Endothelial cell (in vitro differentiated cells): ENCODE measurements around the gene MPDU1. TPM values are rescaled to one million over a fixed set of nuclear protein-coding genes. Genes with fewer than 3 reads are reported as not detected.

Experiments
- DNase-seq: peaks from one replicate; pipeline ENCODE4 v3.0.0; 2021; ENCODE audit warnings: low spot score
- H3K27ac Mint-ChIP-seq: one replicate; pipeline ENCODE4 v1.8.0; 2021; ENCODE audit warnings: mixed read lengths, inconsistent platforms; ENCODE audit not compliant: unreplicated experiment
- H3K27me3 Mint-ChIP-seq: one replicate; pipeline ENCODE4 v1.8.0; 2021; ENCODE audit warnings: mild to moderate bottlenecking, moderate library complexity, mixed read lengths, inconsistent platforms; ENCODE audit not compliant: unreplicated experiment
- H3K36me3 Mint-ChIP-seq: one replicate; pipeline ENCODE4 v1.8.0; 2021; ENCODE audit warnings: mild to moderate bottlenecking, low read depth, mixed read lengths, inconsistent platforms; ENCODE audit not compliant: unreplicated experiment
- H3K4me1 Mint-ChIP-seq: one replicate; pipeline ENCODE4 v1.8.0; 2021; ENCODE audit warnings: mild to moderate bottlenecking, mixed read lengths, inconsistent platforms; ENCODE audit not compliant: unreplicated experiment
- H3K4me3 Mint-ChIP-seq: one replicate; pipeline ENCODE4 v1.8.0; 2021; ENCODE audit warnings: mild to moderate bottlenecking, mixed read lengths, inconsistent platforms; ENCODE audit not compliant: unreplicated experiment
- H3K9me3 Mint-ChIP-seq: one replicate; pipeline ENCODE4 v1.8.0; 2021; ENCODE audit warnings: mixed read lengths, inconsistent platforms; ENCODE audit not compliant: unreplicated experiment
- CTCF ChIP-seq: fragments of 200-600 bp; sonication (generic); IDR thresholded peaks from one replicate; pipeline ENCODE4 v1.5.0; 2021; ENCODE audit warnings: antibody characterized with exemption; ENCODE audit not compliant: unreplicated experiment
- total RNA-seq: library from RNA; stranded (reverse); fragmentation: NEBNext Ultra II Directional; extraction: Animal tissue kit (Norgen Biotek cat#: 25700); gene quantifications from one replicate; pipeline ENCODE4 v1.2.1, GENCODE V29; 2021; ENCODE audit not compliant: unreplicated experiment

Gene MPDU1
- total RNA-seq, 1 donor from 2014 or later = 51.8 TPM

- peaks cover 7% of the 10 kb centered on the region for H3K27me3 Mint-ChIP-seq
- H3K27ac Mint-ChIP-seq = no peak overlapping the region
- peak; percentile 80 for TF ChIP-seq CTCF
- no peaks in the 10 kb centered on the region for H3K9me3 Mint-ChIP-seq
- no peak overlapping the region for H3K4me3 Mint-ChIP-seq
- DNase-seq = peak; percentile 82
- peaks cover 34% of the 10 kb centered on the region for H3K36me3 Mint-ChIP-seq
- H3K4me1 Mint-ChIP-seq = peaks cover 6% of the 10 kb centered on the region
Measured at GRCh38 chr17:7589204-7589868, 5.7 kb downstream of the MPDU1 start.

- no peak for TF ChIP-seq CTCF
- H3K36me3 Mint-ChIP-seq = peaks cover 32% of the 10 kb centered on the region
- peaks cover under 1% of the 10 kb centered on the region for H3K4me1 Mint-ChIP-seq
- DNase-seq = no peak
- H3K4me3 Mint-ChIP-seq = peak within 1 kb of the TSS; percentile 82
- peak within 1 kb of the TSS; percentile 52 for H3K27ac Mint-ChIP-seq
- no peaks in the 10 kb centered on the region for H3K9me3 Mint-ChIP-seq
- peaks cover 5% of the 10 kb centered on the region for H3K27me3 Mint-ChIP-seq
Measured at GRCh38 chr17:7589891-7590691, 6.4 kb downstream of the MPDU1 start, which contains the start of gene SOX15. TSS of gene SOX15 (minus strand) at chr17:7590094. CDS start at chr17:7589676, 418 bp downstream.

- no peak for DNase-seq
- Mint-ChIP-seq H3K4me3 (peak overlapping the region; percentile 82), H3K36me3 (peaks cover 38% of the 10 kb centered on the region), H3K9me3 (no peaks in the 10 kb centered on the region), H3K4me1 (no peaks in the 10 kb centered on the region), H3K27ac (peak overlapping the region; percentile 52), H3K27me3 (peaks cover 6% of the 10 kb centered on the region)
- TF ChIP-seq CTCF = no peak
Measured at GRCh38 chr17:7590743-7591142, 7.1 kb downstream of the MPDU1 start.

- H3K9me3 Mint-ChIP-seq = no peaks in the 10 kb centered on the region
- peaks cover 6% of the 10 kb centered on the region for H3K27me3 Mint-ChIP-seq
- DNase-seq = no peak
- peaks cover 40% of the 10 kb centered on the region for H3K36me3 Mint-ChIP-seq
- H3K27ac Mint-ChIP-seq = peak overlapping the region; percentile 77
- H3K4me1 Mint-ChIP-seq = no peaks in the 10 kb centered on the region
- TF ChIP-seq CTCF = no peak
- no peak overlapping the region for H3K4me3 Mint-ChIP-seq
Measured at GRCh38 chr17:7591596-7591995, 7.9 kb downstream of the MPDU1 start.
